ENCODE measurements around the gene RNF214.

GRCh38 chr11:117188620-117189081 is 43.8 kb upstream of the RNF214 start:
- TF ChIP-seq POLR2A (IDR thresholded peaks at IDR 0.05), result no peak
- TF ChIP-seq CTCF (IDR thresholded peaks at IDR 0.05), result no peak
